Measurements from ENCODE around the gene SLC13A3.

DNA sequence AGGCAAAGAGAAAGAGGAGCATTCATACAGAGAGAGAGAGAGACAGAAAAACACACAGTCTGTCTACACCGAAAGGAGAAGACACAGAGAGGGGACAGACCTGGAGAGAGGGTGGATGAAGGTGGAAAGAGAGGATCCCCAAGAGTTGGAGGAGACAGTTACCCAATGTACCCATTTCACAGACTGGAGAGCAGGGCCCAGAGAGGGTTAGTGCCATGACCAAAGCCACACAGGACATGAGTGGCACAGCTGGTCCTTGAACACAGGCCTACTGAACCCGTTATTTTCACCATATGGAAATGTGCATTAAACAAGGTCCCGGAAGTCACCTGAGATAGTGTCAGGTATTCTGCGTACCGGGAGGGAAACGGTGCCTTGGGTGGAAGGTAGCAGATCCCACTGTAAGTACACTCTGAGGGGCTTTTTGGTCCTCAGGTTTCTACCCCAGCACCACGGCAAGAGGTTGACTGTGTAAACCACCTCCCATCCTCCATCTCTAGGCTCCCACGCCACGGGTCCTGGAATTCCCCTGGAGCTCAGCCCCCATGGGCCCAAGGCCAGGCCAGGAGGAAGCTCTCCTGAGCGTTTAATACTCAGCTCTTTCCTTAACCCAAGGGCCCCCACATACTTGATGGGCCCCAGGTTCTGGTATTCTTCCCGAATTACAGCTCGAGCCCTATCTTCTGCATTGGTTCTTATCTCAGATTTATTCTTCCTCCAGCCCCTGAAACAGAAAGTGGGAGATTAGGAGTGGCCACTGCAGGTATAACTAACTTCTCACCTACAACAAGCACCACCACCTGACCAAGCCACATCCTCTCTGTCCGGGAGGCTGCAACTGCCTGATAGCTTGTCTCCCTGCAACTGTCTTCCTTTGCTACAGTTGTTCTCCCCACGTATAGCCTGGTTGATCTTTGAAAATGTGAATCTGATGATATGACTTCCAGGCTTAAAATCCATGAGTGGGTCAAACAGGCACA, 62.4 kb downstream of the SLC13A3 start:
- TF ChIP-seq, protein P1, sequence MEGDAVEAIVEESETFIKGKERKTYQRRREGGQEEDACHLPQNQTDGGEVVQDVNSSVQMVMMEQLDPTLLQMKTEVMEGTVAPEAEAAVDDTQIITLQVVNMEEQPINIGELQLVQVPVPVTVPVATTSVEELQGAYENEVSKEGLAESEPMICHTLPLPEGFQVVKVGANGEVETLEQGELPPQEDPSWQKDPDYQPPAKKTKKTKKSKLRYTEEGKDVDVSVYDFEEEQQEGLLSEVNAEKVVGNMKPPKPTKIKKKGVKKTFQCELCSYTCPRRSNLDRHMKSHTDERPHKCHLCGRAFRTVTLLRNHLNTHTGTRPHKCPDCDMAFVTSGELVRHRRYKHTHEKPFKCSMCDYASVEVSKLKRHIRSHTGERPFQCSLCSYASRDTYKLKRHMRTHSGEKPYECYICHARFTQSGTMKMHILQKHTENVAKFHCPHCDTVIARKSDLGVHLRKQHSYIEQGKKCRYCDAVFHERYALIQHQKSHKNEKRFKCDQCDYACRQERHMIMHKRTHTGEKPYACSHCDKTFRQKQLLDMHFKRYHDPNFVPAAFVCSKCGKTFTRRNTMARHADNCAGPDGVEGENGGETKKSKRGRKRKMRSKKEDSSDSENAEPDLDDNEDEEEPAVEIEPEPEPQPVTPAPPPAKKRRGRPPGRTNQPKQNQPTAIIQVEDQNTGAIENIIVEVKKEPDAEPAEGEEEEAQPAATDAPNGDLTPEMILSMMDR (IDR thresholded peaks at IDR 0.05; ENCODE audit: insufficient read depth, low read length): no peak
- TF ChIP-seq, protein P2, sequence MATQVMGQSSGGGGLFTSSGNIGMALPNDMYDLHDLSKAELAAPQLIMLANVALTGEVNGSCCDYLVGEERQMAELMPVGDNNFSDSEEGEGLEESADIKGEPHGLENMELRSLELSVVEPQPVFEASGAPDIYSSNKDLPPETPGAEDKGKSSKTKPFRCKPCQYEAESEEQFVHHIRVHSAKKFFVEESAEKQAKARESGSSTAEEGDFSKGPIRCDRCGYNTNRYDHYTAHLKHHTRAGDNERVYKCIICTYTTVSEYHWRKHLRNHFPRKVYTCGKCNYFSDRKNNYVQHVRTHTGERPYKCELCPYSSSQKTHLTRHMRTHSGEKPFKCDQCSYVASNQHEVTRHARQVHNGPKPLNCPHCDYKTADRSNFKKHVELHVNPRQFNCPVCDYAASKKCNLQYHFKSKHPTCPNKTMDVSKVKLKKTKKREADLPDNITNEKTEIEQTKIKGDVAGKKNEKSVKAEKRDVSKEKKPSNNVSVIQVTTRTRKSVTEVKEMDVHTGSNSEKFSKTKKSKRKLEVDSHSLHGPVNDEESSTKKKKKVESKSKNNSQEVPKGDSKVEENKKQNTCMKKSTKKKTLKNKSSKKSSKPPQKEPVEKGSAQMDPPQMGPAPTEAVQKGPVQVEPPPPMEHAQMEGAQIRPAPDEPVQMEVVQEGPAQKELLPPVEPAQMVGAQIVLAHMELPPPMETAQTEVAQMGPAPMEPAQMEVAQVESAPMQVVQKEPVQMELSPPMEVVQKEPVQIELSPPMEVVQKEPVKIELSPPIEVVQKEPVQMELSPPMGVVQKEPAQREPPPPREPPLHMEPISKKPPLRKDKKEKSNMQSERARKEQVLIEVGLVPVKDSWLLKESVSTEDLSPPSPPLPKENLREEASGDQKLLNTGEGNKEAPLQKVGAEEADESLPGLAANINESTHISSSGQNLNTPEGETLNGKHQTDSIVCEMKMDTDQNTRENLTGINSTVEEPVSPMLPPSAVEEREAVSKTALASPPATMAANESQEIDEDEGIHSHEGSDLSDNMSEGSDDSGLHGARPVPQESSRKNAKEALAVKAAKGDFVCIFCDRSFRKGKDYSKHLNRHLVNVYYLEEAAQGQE (IDR thresholded peaks at IDR 0.05; ENCODE audit: insufficient replicate concordance, low read depth): no peak
- TF ChIP-seq POLR2AphosphoS5 (IDR thresholded peaks at IDR 0.05; ENCODE audit: low read depth): no peak

Measured in HL-60 (cell line).